Right cardiac atrium (tissue), 5 donors: ENCODE data around the gene INPP5J. TPM values are rescaled to one million over a fixed set of nuclear protein-coding genes. Genes with fewer than 3 reads are reported as not detected.
"Not testable (repeated sequence)": the region's sequence is repeated elsewhere in the genome, so short reads cannot be mapped to it uniquely, and the experiment has no call there.

ENCODE experiments used
- ATAC-seq, 2 donors: fragments of 200-7000 bp; cut with Tn5 transposase; one replicate each; pipeline versions ENCODE4 v1.8.0 to v1.9.1; 2020; ENCODE audit warnings: moderate library complexity in 2 of 2, mild to moderate bottlenecking in 1 of 2
- DNase-seq, 3 donors: peaks; one replicate each; pipeline ENCODE4 v3.0.0-alpha.2; 2020
- H3K27ac ChIP-seq: one replicate; pipeline ENCODE4 v1.5.1; 2013; ENCODE audit warnings: mild to moderate bottlenecking, low read length, control low read depth, moderate library complexity
- H3K27me3 ChIP-seq: one replicate; pipeline ENCODE4 v1.6.1; 2013; ENCODE audit not compliant: control insufficient read depth, insufficient read depth
- H3K4me1 ChIP-seq: one replicate; pipeline ENCODE4 v1.6.1; 2013; ENCODE audit warnings: low read length; ENCODE audit not compliant: control insufficient read depth, insufficient read depth
- H3K4me3 ChIP-seq: one replicate; pipeline ENCODE4 v1.5.1; 2013; ENCODE audit warnings: low read length, control low read depth
- H3K9me3 ChIP-seq: one replicate; pipeline ENCODE4 v1.6.1; 2013; ENCODE audit warnings: low read length; ENCODE audit not compliant: control insufficient read depth
- WGBS: extraction: QIAGEN DNeasy Blood & Tissue Kit; methylation state at CpG from one replicate; pipeline ENCODE4 v1.1.7; 2013; 5-methylcytosine and 5-hydroxymethylcytosine counted together
- intact Hi-C, 4 donors: fragments of 100-400 bp; cut with DNase I; formaldehyde crosslinking; loops; one replicate each; pipeline versions ENCODE4 v1.11.0 to v1.14.0; 2022 to 2023
- polyA plus RNA-seq: library from polyadenylated mRNA; stranded (reverse); fragments of 200-250 nt; gene quantifications from one replicate; pipeline ENCODE4 v1.2.3, GENCODE V29; 2013
- total RNA-seq, 4 donors: library from RNA; stranded (reverse); fragmentation: NEBNext Ultra II Directional; extraction: Animal tissue kit (Norgen Biotek cat#: 25700); gene quantifications; one replicate each; pipeline ENCODE4 v1.2.1, GENCODE V29; 2021
- donor health status: healthy with polysubstance abuse.
- donor health status: DM: no; HTN: yes; CAD: no.
- donor health status: DM: no; HTN: no; CAD: no.
- donor health status: DM: no; HTN: yes; CAD: no; lungs with severe emphysema.
- donor health status: DM: yes; HTN: yes; CAD: no.

Gene INPP5J
- total and polyA plus RNA-seq, 5 donors, result 28.8 to 62.1 (median 43.2) TPM

GRCh38 chr22:31151872-31152271 lies 29.1 kb downstream of the INPP5J start:
- intact Hi-C loops, result loop anchor here in 1 of 4 donors (10.0 kb wide), 1 partner anchor 207 kb away; no protein-coding TSS in a partner anchor
- Histone ChIP-seq H3K4me3 (no peak overlapping the region), H3K4me1 (no peaks in the 10 kb centered on the region), H3K27me3 (no peaks in the 10 kb centered on the region), H3K27ac (no peak overlapping the region), H3K9me3 (no peaks in the 10 kb centered on the region)
- DNase-seq, result no peak
- 90% methylated on average over 2 of the region's 2 CpGs for WGBS
- no peak for ATAC-seq

DNA sequence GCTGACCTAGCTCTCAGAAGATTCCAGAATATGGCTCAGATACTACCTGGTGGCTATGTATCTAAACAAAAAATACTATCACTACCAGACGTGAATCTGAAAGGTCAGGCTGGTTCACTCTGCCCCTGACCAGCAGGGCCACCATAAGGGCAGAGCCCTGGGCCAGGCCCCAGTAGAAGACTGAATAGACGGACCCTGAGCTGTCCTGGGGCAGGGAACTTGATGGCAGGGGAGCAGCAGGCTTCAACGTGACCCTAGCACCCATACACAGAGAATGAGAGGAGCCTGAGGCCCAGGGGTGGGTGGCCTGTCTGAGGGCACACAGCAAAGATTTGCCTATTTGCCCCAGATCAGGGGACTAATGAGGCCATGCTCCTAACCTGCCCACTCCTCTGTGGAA lies 30.6 kb downstream of the INPP5J start:
- H3K9me3 ChIP-seq, result no peaks in the 10 kb centered on the region
- intact Hi-C loops, result loop anchor here in 1 of 4 donors (10.0 kb wide), 1 partner anchor 209 kb away; no protein-coding TSS in a partner anchor
- H3K4me1 ChIP-seq, result no peaks in the 10 kb centered on the region
- WGBS, result 68% methylated on average over 3 of the region's 3 CpGs
- no peak for DNase-seq
- H3K27ac ChIP-seq, result no peak overlapping the region
- H3K27me3 ChIP-seq, result no peaks in the 10 kb centered on the region
- no peak for ATAC-seq
- H3K4me3 ChIP-seq, result no peak overlapping the region

GRCh38 chr22:31154975-31155374 lies 32.2 kb downstream of the INPP5J start:
- Histone ChIP-seq H3K27me3 (no peaks in the 10 kb centered on the region), H3K4me1 (no peaks in the 10 kb centered on the region), H3K9me3 (no peaks in the 10 kb centered on the region), H3K4me3 (no peak overlapping the region), H3K27ac (peak overlapping the region; percentile 8)
- ATAC-seq (no peak), DNase-seq (no peak)
- WGBS, result 74% methylated on average over 1 of the region's 1 CpG
- intact Hi-C loops, result loop anchor here in 1 of 4 donors (10.0 kb wide), 1 partner anchor 210 kb away; no protein-coding TSS in a partner anchor

GRCh38 chr22:31155422-31155821 lies 32.7 kb downstream of the INPP5J start:
- Histone ChIP-seq H3K27me3 (no peaks in the 10 kb centered on the region), H3K4me3 (no peak overlapping the region), H3K27ac (no peak overlapping the region), H3K4me1 (no peaks in the 10 kb centered on the region), H3K9me3 (no peaks in the 10 kb centered on the region)
- 16% methylated on average over 3 of the region's 3 CpGs for WGBS
- DNase-seq, result no peak
- peak in 1 of 2 donors; percentile 41 for ATAC-seq
- intact Hi-C loops, result loop anchor here in 1 of 4 donors (10.0 kb wide), 1 partner anchor 211 kb away; no protein-coding TSS in a partner anchor

DNA sequence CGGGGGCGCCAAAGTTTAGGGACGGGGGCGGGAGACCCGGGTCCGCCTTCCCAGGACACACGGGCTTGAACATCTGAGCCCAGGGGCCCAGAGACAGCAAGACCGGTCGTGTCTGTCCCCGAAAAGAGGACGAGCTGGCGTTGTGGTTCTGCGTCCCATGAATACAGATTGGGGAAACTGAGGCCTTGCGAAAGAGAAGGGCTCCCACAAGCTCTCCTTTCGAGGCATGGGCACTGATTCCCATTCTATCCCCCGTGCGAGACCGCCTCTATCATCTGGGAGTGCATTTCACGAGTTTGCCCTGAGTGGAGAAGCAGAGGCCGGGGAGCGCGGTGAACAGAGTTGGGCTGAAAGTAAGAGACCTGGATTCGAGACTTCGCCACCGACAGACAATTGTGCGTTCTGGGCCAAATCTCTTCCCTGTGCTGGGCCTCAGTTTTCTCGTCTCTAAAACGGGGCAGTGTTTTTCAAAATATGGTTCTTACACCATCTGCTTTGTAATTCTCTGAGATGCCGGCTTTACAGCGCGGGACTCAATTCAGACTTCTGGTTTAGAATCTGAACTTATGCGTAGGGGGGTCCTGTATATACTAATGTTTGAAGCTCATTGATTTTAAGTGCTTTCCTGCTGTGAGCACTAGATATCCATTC lies 37.7 kb downstream of the INPP5J start:
- Histone ChIP-seq H3K9me3 (no peaks in the 10 kb centered on the region), H3K4me3 (peak overlapping the region; percentile 98), H3K27ac (peak overlapping the region; percentile 99), H3K4me1 (peaks cover 2% of the 10 kb centered on the region), H3K27me3 (no peaks in the 10 kb centered on the region)
- DNase-seq (no peak), ATAC-seq (peak; percentile 38 to 57)
- intact Hi-C loops, result no loop called here
- 2% methylated on average over 32 of the region's 32 CpGs for WGBS

DNA sequence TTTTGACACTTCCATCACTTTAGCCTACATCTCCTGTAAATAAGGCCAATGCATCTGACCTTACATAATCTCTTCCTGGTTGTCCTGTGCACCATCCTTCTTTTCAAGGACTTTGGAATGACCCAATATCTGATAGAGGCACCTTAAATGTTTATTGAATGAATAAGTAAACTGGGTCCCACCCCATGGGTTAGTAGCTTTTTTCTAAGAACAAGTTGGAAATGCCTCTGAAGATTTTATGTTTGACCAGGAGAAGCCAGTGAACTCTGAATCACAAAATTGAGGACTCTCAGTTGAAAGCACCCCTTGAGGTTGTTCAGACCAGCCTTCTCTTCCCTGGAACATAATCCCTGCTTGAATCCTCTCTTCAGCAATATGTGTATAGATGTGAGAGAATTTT lies 38.6 kb downstream of the INPP5J start:
- H3K27me3 ChIP-seq, result no peaks in the 10 kb centered on the region
- no peak overlapping the region for H3K4me3 ChIP-seq
- ATAC-seq, result no peak
- no peak for DNase-seq
- H3K4me1 ChIP-seq, result peaks cover 2% of the 10 kb centered on the region
- intact Hi-C loops, result no loop called here
- no peaks in the 10 kb centered on the region for H3K9me3 ChIP-seq
- H3K27ac ChIP-seq, result no peak overlapping the region

- 35% methylated on average over 5 of the region's 5 CpGs for WGBS
- Histone ChIP-seq H3K27me3 (no peaks in the 10 kb centered on the region), H3K27ac (no peak overlapping the region), H3K9me3 (no peaks in the 10 kb centered on the region), H3K4me1 (peaks cover 2% of the 10 kb centered on the region), H3K4me3 (no peak overlapping the region)
- ATAC-seq (no peak), DNase-seq (no peak)
- intact Hi-C loops, result no loop called here
These were observed 39.4 kb downstream of the INPP5J start for GRCh38 chr22:31162015-31162765.

DNA sequence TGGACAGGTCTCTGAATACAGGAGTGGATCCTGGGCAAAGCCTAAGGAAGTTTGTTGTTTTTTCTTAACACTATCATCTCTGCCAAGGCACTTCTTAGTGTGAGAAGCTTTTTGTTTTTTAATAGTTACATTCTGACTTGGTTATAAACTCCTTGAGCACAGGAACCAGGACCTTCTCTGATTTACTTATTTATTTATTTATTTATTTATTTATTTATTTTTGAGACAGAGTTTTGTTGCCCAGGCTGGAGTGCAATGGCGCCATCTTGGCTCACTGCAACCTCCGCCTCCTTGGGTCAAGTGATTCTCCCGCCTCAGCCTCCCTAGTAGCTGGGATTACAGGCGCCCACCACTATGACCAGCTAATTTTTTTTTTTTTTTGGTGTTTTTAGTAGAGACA lies 48.2 kb downstream of the INPP5J start:
- H3K9me3 ChIP-seq, result no peaks in the 10 kb centered on the region
- peaks cover 9% of the 10 kb centered on the region for H3K4me1 ChIP-seq
- no peaks in the 10 kb centered on the region for H3K27me3 ChIP-seq
- intact Hi-C loops, result no loop called here
- no peak overlapping the region for H3K27ac ChIP-seq
- ATAC-seq, result no peak
- no peak for DNase-seq
- 98% methylated on average over 4 of the region's 4 CpGs for WGBS
- no peak overlapping the region for H3K4me3 ChIP-seq

- H3K4me1 ChIP-seq, ATAC-seq, H3K9me3 ChIP-seq, H3K27ac ChIP-seq, H3K27me3 ChIP-seq, DNase-seq, H3K4me3 ChIP-seq, intact Hi-C loops: not testable (repeated sequence)
- 91% methylated on average over 9 of the region's 9 CpGs for WGBS
These were observed 49.0 kb downstream of the INPP5J start for GRCh38 chr22:31171734-31172133.

DNA sequence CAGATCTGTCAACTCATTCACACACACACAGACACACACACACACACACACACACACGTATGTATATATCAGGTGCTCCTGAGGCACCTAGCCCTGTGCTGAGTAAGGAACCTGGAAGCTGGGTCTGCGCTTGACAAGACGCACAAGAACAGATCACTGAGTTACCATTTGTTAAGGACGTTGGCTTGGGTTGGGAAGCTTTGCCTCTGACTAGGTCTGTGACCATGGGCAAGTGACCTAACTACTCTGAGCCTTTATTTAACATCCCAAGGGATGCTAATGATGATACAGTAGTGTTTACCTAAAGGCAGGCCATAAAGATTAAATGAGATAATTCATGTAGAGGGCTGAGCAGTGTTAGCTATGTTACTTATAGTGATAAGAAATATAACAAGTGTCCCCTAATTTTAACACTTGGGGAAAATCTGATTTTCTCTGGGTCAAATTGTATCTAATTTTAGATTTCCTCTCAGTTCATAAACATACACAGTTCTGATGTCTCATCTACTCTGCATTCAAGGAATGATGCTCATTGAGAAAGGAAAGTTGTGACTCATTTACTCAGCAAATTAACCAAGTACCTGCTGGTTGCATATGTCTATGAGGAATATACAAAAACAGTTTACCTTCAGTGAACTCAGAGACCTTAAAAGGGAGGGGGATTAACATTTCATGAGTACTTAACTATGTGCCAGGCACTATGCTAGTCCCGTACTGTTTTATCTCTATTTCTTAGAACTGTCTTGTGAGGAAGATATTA lies 50.8 kb downstream of the INPP5J start:
- Histone ChIP-seq H3K27me3 (no peaks in the 10 kb centered on the region), H3K4me1 (peaks cover 8% of the 10 kb centered on the region), H3K27ac (no peak overlapping the region), H3K4me3 (no peak overlapping the region), H3K9me3 (no peaks in the 10 kb centered on the region)
- 66% methylated on average over 5 of the region's 5 CpGs for WGBS
- intact Hi-C loops, result no loop called here
- ATAC-seq (peak; percentile 20 to 27), DNase-seq (no peak)

DNA sequence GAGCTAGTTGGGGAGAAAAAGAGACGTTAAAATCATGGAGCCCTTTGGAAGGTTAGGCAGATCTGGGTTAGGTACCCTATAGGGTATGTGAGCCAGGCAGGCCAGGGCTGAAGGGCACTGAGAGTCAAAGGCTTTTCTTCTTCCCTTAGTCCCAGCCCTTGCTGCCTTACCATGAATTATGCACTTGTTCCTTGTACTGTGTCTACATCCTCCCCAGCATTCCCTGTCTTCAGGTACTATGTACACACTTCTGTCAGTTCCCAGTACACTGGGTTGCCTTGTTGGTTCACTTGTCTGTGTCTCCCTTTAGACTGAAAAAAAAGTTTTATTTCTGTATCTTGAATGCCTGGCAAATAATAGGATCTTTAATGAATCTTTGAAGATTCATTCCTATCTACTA lies 54.2 kb downstream of the INPP5J start:
- no peak for DNase-seq
- no peak overlapping the region for H3K27ac ChIP-seq
- no peak for ATAC-seq
- peaks cover 8% of the 10 kb centered on the region for H3K4me1 ChIP-seq
- H3K9me3 ChIP-seq, result no peaks in the 10 kb centered on the region
- no peaks in the 10 kb centered on the region for H3K27me3 ChIP-seq
- intact Hi-C loops, result no loop called here
- WGBS, result 91% methylated on average over 1 of the region's 1 CpG
- no peak overlapping the region for H3K4me3 ChIP-seq
